HCT116 (cell line): ENCODE data around the gene PTPN22. TPM values are rescaled to one million over a fixed set of nuclear protein-coding genes. Genes with fewer than 3 reads are reported as not detected.

Source experiments
- ATAC-seq: fragments of 200-7000 bp; cut with Tn5 transposase; 2 replicates; pipeline ENCODE4 v1.9.1; 2020; ENCODE audit warnings: mild to moderate bottlenecking, moderate library complexity
- BruUV-seq: library from RNA; stranded (reverse); fragments of 400-500 nt; replicated peaks from 2 replicates; lab custom pipeline; 2021; lab: Mats Ljungman, UMichigan
- CTCF ChIA-PET: fragments of 300-600 bp; sonication (Branson Sonifier 250); formaldehyde crosslinking; loops from one replicate; lab custom pipeline; 2021; ENCODE audit warnings: antibody characterized with exemption; lab: Charles Lee
- POLR2A ChIA-PET: fragments of 300-600, 350-600 bp; sonication (Branson Sonifier 250); formaldehyde crosslinking; loops from one replicate; lab custom pipeline; 2021; ENCODE audit warnings: antibody characterized with exemption; lab: Charles Lee
- RAD21 ChIA-PET, 2 experiments: fragments of 300-600 bp; sonication (Branson Sonifier 250); formaldehyde crosslinking; loops; one replicate each; lab custom pipeline; 2023; ENCODE audit warnings: low total read pairs in 2 of 2; ENCODE audit not compliant: uncharacterized antibody in 2 of 2, unreplicated experiment in 2 of 2, low non-redundant PET in 1 of 2; lab: Charles Lee
- DNase-seq: peaks from one replicate; pipeline ENCODE4 v3.0.0-alpha.2; 2010; ENCODE audit warnings: low read depth, low spot score
- H2AFZ ChIP-seq: fragments of 200-600 bp; shearing (Covaris generic), sonication (generic); 2 replicates; pipeline ENCODE4 v1.6.1; 2017; ENCODE audit warnings: low read depth, mixed run types, mixed read lengths, antibody characterized with exemption, low read length; ENCODE audit not compliant: poor library complexity, severe bottlenecking
- H3K27ac ChIP-seq: 2 replicates; pipeline ENCODE4 v1.5.1; 2012; ENCODE audit warnings: low read depth, low read length
- H3K27me3 ChIP-seq: fragments of 200-600 bp; sonication (generic); 2 replicates; pipeline ENCODE4 v1.6.1; 2016; ENCODE audit warnings: mixed run types, low read length, mixed read lengths; ENCODE audit not compliant: insufficient read depth
- H3K36me3 ChIP-seq, 2 experiments: fragments of 200-500 bp in 1 of 2; fragments of 200-600 bp in 1 of 2; sonication (Bioruptor generic) in 1 of 2; sonication (generic) in 1 of 2; 2 replicates each; pipeline versions ENCODE4 v1.5.1 to v1.6.1; 2014 to 2016; ENCODE audit warnings: low read length in 2 of 2, inconsistent platforms in 1 of 2, mixed read lengths in 1 of 2, mixed run types in 1 of 2; ENCODE audit not compliant: insufficient read depth in 2 of 2, control insufficient read depth in 1 of 2
- H3K4me1 ChIP-seq, 2 experiments: fragments of 200-600 bp in 1 of 2; sonication (generic) in 1 of 2; 2 replicates each; pipeline versions ENCODE4 v1.5.1 to v1.6.1; 2012 to 2017; ENCODE audit warnings: low read length in 2 of 2, inconsistent platforms in 1 of 2, mild to moderate bottlenecking in 1 of 2, mixed read lengths in 1 of 2, mixed run types in 1 of 2, moderate library complexity in 1 of 2; ENCODE audit not compliant: insufficient read depth in 2 of 2, control insufficient read depth in 1 of 2
- H3K4me2 ChIP-seq: fragments of 200-600 bp; sonication (generic); 2 replicates; pipeline ENCODE4 v1.6.1; 2017; ENCODE audit warnings: mixed run types, low read length, mixed read lengths
- H3K4me3 ChIP-seq, 2 experiments: fragments of 200-600 bp in 1 of 2; sonication (generic) in 1 of 2; replicated peaks in 1 of 2; 2 replicates each; pipeline ENCODE4 v1.5.1; 2011 to 2016; ENCODE audit warnings: low read length in 2 of 2, control low read depth in 1 of 2, low read depth in 1 of 2, mild to moderate bottlenecking in 1 of 2, mixed read lengths in 1 of 2, mixed run types in 1 of 2
- H3K79me2 ChIP-seq: fragments of 200-600 bp; sonication (generic); 2 replicates; pipeline ENCODE4 v1.6.1; 2017; ENCODE audit warnings: mild to moderate bottlenecking, mixed run types, low read length, moderate library complexity, mixed read lengths; ENCODE audit not compliant: insufficient read depth
- H3K9ac ChIP-seq: fragments of 200-600 bp; sonication (generic); 2 replicates; pipeline ENCODE4 v1.6.1; 2016; ENCODE audit warnings: low read length, mixed read lengths
- H3K9me2 ChIP-seq: fragments of 200-600 bp; sonication (generic), shearing (Covaris generic); 2 replicates; pipeline ENCODE4 v1.6.1; 2017; ENCODE audit warnings: mixed run types, mild to moderate bottlenecking, moderate library complexity; ENCODE audit not compliant: insufficient read depth
- H3K9me3 ChIP-seq, 2 experiments: fragments of 200-500 bp in 1 of 2; fragments of 200-600 bp in 1 of 2; sonication (Bioruptor generic) in 1 of 2; sonication (generic) in 1 of 2; 2 replicates each; pipeline ENCODE4 v1.6.1; 2014 to 2017; ENCODE audit warnings: low read length in 2 of 2, mixed read lengths in 2 of 2, inconsistent platforms in 1 of 2, low read depth in 1 of 2, mild to moderate bottlenecking in 1 of 2, mixed run types in 1 of 2, moderate library complexity in 1 of 2; ENCODE audit not compliant: control insufficient read depth in 1 of 2, insufficient read depth in 1 of 2
- H4K20me1 ChIP-seq: fragments of 200-600 bp; sonication (generic), shearing (Covaris generic); 2 replicates; pipeline ENCODE4 v1.6.1; 2017; ENCODE audit warnings: mixed run types, mild to moderate bottlenecking, moderate library complexity; ENCODE audit not compliant: insufficient read depth
- CEBPB ChIP-seq: IDR thresholded peaks from 2 replicates; pipeline ENCODE4 v1.6.1; 2012; ENCODE audit warnings: low read depth
- EGR1 ChIP-seq: IDR thresholded peaks from 2 replicates; pipeline ENCODE4 v1.6.1; 2012; ENCODE audit warnings: low read depth
- ELF1 ChIP-seq: IDR thresholded peaks from 2 replicates; pipeline ENCODE4 v1.6.1; 2012; ENCODE audit warnings: low read depth, borderline replicate concordance
- EZH2 ChIP-seq: fragments of 200-600 bp; sonication (generic); IDR thresholded peaks from 2 replicates; pipeline ENCODE4 v1.6.1; 2017; ENCODE audit warnings: antibody characterized with exemption, mixed run types
- POLR2AphosphoS5 ChIP-seq: IDR thresholded peaks from 2 replicates; pipeline ENCODE4 v1.6.1; 2011; ENCODE audit warnings: mild to moderate bottlenecking, low read depth, low read length, moderate library complexity
- RAD21 ChIP-seq: IDR thresholded peaks from 2 replicates; pipeline ENCODE4 v1.6.1; 2012; ENCODE audit warnings: low read depth, mild to moderate bottlenecking
- SIN3A ChIP-seq: IDR thresholded peaks from 2 replicates; pipeline ENCODE4 v1.6.1; 2012; ENCODE audit warnings: low read depth
- SP1 ChIP-seq: IDR thresholded peaks from 2 replicates; pipeline ENCODE4 v1.6.1; 2012; ENCODE audit warnings: low read depth
- SRF ChIP-seq: IDR thresholded peaks from 2 replicates; pipeline ENCODE4 v1.6.1; 2012; ENCODE audit warnings: low read depth
- TCF7L2 ChIP-seq: IDR thresholded peaks from 2 replicates; pipeline ENCODE4 v1.7.0; 2011; ENCODE audit warnings: borderline replicate concordance, inconsistent platforms; ENCODE audit not compliant: insufficient read depth, insufficient read length; ENCODE audit errors: extremely low read depth
- YY1 ChIP-seq: IDR thresholded peaks from 2 replicates; pipeline ENCODE4 v1.6.1; 2011; ENCODE audit warnings: low read length, low read depth, moderate library complexity, mild to moderate bottlenecking; ENCODE audit not compliant: insufficient replicate concordance; ENCODE audit errors: extremely low read depth
- ZNF274 ChIP-seq: fragments of 200-500 bp; sonication (Bioruptor generic); IDR thresholded peaks from 2 replicates; pipeline ENCODE4 v1.6.1; 2014; ENCODE audit warnings: mild to moderate bottlenecking, low read depth, low read length, inconsistent platforms
- intact Hi-C: fragments of 100-400 bp; cut with micrococcal nuclease; formaldehyde crosslinking; loops from 2 replicates; pipeline ENCODE4 v1.10.0; 2022
- total RNA-seq: library from RNA; stranded (reverse); gene quantifications from one replicate; pipeline ENCODE4 v1.2.1, GENCODE V29; 2021; ENCODE audit not compliant: unreplicated experiment
- TF ChIP-seq, protein P1 (sequence below): IDR thresholded peaks from 2 replicates; pipeline ENCODE4 v1.6.1; 2012; ENCODE audit warnings: low read depth
- TF ChIP-seq, protein P2 (sequence below): IDR thresholded peaks from 2 replicates; pipeline ENCODE4 v1.6.1; 2011; ENCODE audit warnings: mild to moderate bottlenecking, low read length, moderate library complexity; ENCODE audit not compliant: insufficient replicate concordance; ENCODE audit errors: extremely low read depth
- TF ChIP-seq, protein P3 (sequence below): IDR thresholded peaks from 2 replicates; pipeline ENCODE4 v1.6.1; 2012
- TF ChIP-seq, protein P4 (sequence below), 3 experiments: fragments of 200-600 bp in 1 of 3; sonication (generic) in 1 of 3; IDR thresholded peaks in 2 of 3; conservative IDR thresholded peaks in 1 of 3; 2 replicates each; pipeline ENCODE4 v1.5.1; 2012 to 2017; ENCODE audit warnings: low read depth in 2 of 3, low read length in 2 of 3, antibody characterized with exemption in 1 of 3, borderline replicate concordance in 1 of 3, control low read depth in 1 of 3, mild to moderate bottlenecking in 1 of 3, mixed read lengths in 1 of 3, mixed run types in 1 of 3, moderate library complexity in 1 of 3; ENCODE audit not compliant: insufficient read depth in 1 of 3

Gene PTPN22
- total RNA-seq, 1 experiment from 2014 or later = 0.17 TPM

DNA sequence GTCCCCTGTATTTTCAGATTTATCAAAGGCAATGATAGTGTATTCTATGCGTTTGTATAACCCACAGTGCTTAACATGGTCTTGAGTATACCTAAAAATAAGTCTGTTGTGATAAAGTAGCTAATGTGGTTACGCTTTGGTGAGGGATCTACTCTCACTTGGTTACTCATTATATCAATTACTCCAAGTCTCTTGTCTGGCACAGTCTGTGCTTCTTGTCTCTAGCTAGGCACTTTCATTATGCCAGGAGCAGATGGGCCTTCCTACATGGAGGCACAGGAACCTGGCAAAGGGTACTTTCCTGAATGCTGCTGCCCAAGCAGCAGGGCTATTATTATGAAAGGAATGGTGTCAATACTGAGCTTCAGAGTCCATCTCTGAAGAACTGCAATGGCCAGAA is 4.2 kb upstream of the PTPN22 start:
- H3K36me3 ChIP-seq = no peaks in the 10 kb centered on the region
- no peak for ATAC-seq
- H3K4me1 ChIP-seq = peaks cover 0 to 7% of the 10 kb centered on the region in 2 experiments; a peak in 1 of 4 replicates
- no peaks in the 10 kb centered on the region for H4K20me1 ChIP-seq
- intact Hi-C loops = no loop called here
- no peak overlapping the region for H3K9ac ChIP-seq
- H3K9me2 ChIP-seq = no peaks in the 10 kb centered on the region
- CTCF ChIA-PET = no interaction called here
- no TSS peak for BruUV-seq
- no peak for TF ChIP-seq EGR1
- TF ChIP-seq EZH2 = no peak
- TF ChIP-seq, protein P1, sequence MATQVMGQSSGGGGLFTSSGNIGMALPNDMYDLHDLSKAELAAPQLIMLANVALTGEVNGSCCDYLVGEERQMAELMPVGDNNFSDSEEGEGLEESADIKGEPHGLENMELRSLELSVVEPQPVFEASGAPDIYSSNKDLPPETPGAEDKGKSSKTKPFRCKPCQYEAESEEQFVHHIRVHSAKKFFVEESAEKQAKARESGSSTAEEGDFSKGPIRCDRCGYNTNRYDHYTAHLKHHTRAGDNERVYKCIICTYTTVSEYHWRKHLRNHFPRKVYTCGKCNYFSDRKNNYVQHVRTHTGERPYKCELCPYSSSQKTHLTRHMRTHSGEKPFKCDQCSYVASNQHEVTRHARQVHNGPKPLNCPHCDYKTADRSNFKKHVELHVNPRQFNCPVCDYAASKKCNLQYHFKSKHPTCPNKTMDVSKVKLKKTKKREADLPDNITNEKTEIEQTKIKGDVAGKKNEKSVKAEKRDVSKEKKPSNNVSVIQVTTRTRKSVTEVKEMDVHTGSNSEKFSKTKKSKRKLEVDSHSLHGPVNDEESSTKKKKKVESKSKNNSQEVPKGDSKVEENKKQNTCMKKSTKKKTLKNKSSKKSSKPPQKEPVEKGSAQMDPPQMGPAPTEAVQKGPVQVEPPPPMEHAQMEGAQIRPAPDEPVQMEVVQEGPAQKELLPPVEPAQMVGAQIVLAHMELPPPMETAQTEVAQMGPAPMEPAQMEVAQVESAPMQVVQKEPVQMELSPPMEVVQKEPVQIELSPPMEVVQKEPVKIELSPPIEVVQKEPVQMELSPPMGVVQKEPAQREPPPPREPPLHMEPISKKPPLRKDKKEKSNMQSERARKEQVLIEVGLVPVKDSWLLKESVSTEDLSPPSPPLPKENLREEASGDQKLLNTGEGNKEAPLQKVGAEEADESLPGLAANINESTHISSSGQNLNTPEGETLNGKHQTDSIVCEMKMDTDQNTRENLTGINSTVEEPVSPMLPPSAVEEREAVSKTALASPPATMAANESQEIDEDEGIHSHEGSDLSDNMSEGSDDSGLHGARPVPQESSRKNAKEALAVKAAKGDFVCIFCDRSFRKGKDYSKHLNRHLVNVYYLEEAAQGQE = no peak
- no peak for TF ChIP-seq RAD21
- TF ChIP-seq SP1 = no peak
- no peak for TF ChIP-seq SIN3A
- no peak for TF ChIP-seq SRF
- TF ChIP-seq, protein P2, sequence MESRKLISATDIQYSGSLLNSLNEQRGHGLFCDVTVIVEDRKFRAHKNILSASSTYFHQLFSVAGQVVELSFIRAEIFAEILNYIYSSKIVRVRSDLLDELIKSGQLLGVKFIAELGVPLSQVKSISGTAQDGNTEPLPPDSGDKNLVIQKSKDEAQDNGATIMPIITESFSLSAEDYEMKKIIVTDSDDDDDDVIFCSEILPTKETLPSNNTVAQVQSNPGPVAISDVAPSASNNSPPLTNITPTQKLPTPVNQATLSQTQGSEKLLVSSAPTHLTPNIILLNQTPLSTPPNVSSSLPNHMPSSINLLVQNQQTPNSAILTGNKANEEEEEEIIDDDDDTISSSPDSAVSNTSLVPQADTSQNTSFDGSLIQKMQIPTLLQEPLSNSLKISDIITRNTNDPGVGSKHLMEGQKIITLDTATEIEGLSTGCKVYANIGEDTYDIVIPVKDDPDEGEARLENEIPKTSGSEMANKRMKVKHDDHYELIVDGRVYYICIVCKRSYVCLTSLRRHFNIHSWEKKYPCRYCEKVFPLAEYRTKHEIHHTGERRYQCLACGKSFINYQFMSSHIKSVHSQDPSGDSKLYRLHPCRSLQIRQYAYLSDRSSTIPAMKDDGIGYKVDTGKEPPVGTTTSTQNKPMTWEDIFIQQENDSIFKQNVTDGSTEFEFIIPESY = no peak
- no peak for TF ChIP-seq CEBPB
- TF ChIP-seq TCF7L2 = no peak
- TF ChIP-seq POLR2AphosphoS5 = no peak
- TF ChIP-seq ELF1 = no peak
- TF ChIP-seq, protein P3, sequence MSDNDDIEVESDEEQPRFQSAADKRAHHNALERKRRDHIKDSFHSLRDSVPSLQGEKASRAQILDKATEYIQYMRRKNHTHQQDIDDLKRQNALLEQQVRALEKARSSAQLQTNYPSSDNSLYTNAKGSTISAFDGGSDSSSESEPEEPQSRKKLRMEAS = no peak
- TF ChIP-seq, protein P4, sequence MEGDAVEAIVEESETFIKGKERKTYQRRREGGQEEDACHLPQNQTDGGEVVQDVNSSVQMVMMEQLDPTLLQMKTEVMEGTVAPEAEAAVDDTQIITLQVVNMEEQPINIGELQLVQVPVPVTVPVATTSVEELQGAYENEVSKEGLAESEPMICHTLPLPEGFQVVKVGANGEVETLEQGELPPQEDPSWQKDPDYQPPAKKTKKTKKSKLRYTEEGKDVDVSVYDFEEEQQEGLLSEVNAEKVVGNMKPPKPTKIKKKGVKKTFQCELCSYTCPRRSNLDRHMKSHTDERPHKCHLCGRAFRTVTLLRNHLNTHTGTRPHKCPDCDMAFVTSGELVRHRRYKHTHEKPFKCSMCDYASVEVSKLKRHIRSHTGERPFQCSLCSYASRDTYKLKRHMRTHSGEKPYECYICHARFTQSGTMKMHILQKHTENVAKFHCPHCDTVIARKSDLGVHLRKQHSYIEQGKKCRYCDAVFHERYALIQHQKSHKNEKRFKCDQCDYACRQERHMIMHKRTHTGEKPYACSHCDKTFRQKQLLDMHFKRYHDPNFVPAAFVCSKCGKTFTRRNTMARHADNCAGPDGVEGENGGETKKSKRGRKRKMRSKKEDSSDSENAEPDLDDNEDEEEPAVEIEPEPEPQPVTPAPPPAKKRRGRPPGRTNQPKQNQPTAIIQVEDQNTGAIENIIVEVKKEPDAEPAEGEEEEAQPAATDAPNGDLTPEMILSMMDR (IDR thresholded peaks at IDR 0.05 in 2 of 3, conservative IDR thresholded peaks at IDR 0.05 in 1 of 3; ENCODE audit: borderline replicate concordance in 1 of 3, insufficient read depth in 1 of 3, low read depth in 2 of 3, low read length in 2 of 3) = no peak
- no peak for TF ChIP-seq ZNF274
- no peak for TF ChIP-seq YY1
- TF ChIP-seq, all 23 proteins: peak for 0
- H3K27ac ChIP-seq = no peak overlapping the region
- RAD21 ChIA-PET = no interaction called here
- H3K27me3 ChIP-seq = no peaks in the 10 kb centered on the region
- no peak overlapping the region for H3K4me2 ChIP-seq
- H3K79me2 ChIP-seq = no peaks in the 10 kb centered on the region
- no peaks in the 10 kb centered on the region for H3K9me3 ChIP-seq
- no peak for DNase-seq
- H2AFZ ChIP-seq = no peak overlapping the region
- POLR2A ChIA-PET = no interaction called here
- no peak overlapping the region for H3K4me3 ChIP-seq
